Measurements from ENCODE around the gene KRTAP10-11. TPM values are rescaled to one million over a fixed set of nuclear protein-coding genes. Genes with fewer than 3 reads are reported as not detected.

Gene KRTAP10-11
- total and polyA plus RNA-seq, 12 donors: not detected

DNA sequence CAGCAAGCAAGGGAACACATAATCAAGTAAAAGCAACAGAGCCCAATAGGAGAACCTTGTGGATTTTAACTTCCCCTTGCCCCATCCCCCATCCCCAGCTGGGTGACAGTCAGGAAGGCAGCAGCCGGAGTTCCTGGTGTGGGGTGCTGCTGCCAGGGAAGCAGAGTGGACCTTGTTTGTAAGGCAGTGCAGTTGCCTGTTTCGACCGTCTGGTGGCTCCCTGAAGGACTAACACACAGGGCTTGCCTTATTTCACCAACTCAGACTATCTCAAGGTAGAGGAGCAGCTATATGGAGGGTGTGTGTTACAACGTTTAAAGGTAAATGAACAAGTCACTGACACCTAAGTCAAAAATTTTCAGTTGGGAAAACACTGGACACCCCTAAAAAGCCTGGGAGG is 27.7 kb upstream of the KRTAP10-11 start:
- peaks cover 0 to 32% (median 4%) of the 10 kb centered on the region in 11 donors for H3K9me3 ChIP-seq
- peaks cover 0 to 25% (median 3%) of the 10 kb centered on the region in 7 donors for H3K27me3 ChIP-seq
- no peak overlapping the region for H3K4me3 ChIP-seq
- no peaks in the 10 kb centered on the region for H3K36me3 ChIP-seq
- peaks cover 0 to 6% (median 0%) of the 10 kb centered on the region in 9 donors for H3K4me1 ChIP-seq
- intact Hi-C loops (cut with DNase I): loop anchor here in 1 of 10 donors (10.0 kb wide), 1 partner anchor 126 kb away; no protein-coding TSS in a partner anchor
- ATAC-seq (peak in 5 of 8 donors; percentile 42 to 88 (median 61)), DNase-seq (peak in 1 of 2 donors; percentile 39)
- TF ChIP-seq, protein P1, sequence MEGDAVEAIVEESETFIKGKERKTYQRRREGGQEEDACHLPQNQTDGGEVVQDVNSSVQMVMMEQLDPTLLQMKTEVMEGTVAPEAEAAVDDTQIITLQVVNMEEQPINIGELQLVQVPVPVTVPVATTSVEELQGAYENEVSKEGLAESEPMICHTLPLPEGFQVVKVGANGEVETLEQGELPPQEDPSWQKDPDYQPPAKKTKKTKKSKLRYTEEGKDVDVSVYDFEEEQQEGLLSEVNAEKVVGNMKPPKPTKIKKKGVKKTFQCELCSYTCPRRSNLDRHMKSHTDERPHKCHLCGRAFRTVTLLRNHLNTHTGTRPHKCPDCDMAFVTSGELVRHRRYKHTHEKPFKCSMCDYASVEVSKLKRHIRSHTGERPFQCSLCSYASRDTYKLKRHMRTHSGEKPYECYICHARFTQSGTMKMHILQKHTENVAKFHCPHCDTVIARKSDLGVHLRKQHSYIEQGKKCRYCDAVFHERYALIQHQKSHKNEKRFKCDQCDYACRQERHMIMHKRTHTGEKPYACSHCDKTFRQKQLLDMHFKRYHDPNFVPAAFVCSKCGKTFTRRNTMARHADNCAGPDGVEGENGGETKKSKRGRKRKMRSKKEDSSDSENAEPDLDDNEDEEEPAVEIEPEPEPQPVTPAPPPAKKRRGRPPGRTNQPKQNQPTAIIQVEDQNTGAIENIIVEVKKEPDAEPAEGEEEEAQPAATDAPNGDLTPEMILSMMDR (IDR thresholded peaks at IDR 0.05): peak in 8 of 9 donors; percentile 8 to 52 (median 34)
- 16 to 26% methylated on average over 4 of the region's 4 CpGs for WGBS, 2 donors
- H3K27ac ChIP-seq: peak overlapping the region in 1 of 10 donors; percentile 71

DNA sequence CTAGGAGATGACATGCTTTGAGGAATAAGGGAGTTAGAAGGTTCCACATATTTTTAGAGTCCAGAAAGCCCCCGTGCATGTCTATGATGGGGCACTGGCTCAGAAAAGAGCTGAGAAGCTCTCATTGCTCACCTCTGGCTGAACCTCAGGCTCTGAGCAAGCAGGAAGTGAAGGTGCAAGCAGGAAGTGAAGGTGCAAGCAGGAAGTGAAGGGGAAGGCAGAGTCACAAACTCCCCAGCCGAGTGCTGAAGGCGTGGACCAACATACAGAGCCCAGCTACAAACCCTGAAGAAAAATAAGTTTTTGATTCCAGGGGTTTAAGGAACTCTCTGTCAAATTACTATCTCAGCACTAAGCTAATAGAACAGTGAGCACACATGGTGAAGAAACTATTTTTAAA is 27.3 kb upstream of the KRTAP10-11 start:
- ATAC-seq: no peak
- no peak for DNase-seq

DNA sequence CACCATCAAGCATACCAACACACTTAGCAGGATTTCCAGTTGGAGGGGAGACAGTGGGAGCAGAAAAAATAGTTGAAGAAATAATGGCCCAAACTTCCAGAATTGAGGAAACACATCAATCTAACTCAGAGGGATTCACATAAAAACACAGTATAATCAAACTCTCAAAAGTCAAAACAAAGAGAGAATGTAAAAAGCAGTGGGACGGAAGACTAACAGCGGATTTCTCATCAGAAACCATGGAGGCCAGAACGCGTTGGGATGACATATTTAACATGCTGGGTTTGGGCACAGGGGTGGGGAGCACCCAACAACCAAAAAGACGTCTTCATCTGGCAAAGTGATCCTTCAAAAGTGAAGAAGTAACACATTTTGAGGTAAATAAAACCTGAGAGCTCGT is 26.3 kb upstream of the KRTAP10-11 start:
- Histone ChIP-seq H3K36me3 (no peaks in the 10 kb centered on the region), H3K9me3 (peaks cover 0 to 46% (median 15%) of the 10 kb centered on the region in 11 donors), H3K4me1 (peaks cover 0 to 6% (median 0%) of the 10 kb centered on the region in 9 donors), H3K4me3 (no peak overlapping the region), H3K27me3 (peaks cover 0 to 16% (median 3%) of the 10 kb centered on the region in 7 donors), H3K27ac (peak overlapping the region in 1 of 10 donors; percentile 71)
- DNase-seq (no peak), ATAC-seq (no peak)
- 85 to 86% methylated on average over 6 of the region's 6 CpGs for WGBS, 2 donors
- intact Hi-C loops (cut with DNase I): loop anchor here in 2 of 10 donors (10.0 kb wide), 2 partner anchors 125 to 165 kb away; no protein-coding TSS in a partner anchor
- TF ChIP-seq, protein P1 (IDR thresholded peaks at IDR 0.05): no peak

More for the DNA sequence above, 27.3 kb upstream of the KRTAP10-11 start:
- 61 to 63% methylated on average over 3 of the region's 3 CpGs for WGBS, 2 donors
- Histone ChIP-seq H3K27me3 (peaks cover 0 to 21% (median 3%) of the 10 kb centered on the region in 7 donors), H3K27ac (peak overlapping the region in 1 of 10 donors; percentile 71), H3K36me3 (no peaks in the 10 kb centered on the region), H3K4me3 (no peak overlapping the region), H3K9me3 (peaks cover 0 to 36% (median 8%) of the 10 kb centered on the region in 11 donors), H3K4me1 (peaks cover 0 to 6% (median 0%) of the 10 kb centered on the region in 9 donors)
- intact Hi-C loops (cut with DNase I): loop anchor here in 1 of 10 donors (10.0 kb wide), 1 partner anchor 126 kb away; no protein-coding TSS in a partner anchor
- TF ChIP-seq, protein P1 (IDR thresholded peaks at IDR 0.05): no peak

DNA sequence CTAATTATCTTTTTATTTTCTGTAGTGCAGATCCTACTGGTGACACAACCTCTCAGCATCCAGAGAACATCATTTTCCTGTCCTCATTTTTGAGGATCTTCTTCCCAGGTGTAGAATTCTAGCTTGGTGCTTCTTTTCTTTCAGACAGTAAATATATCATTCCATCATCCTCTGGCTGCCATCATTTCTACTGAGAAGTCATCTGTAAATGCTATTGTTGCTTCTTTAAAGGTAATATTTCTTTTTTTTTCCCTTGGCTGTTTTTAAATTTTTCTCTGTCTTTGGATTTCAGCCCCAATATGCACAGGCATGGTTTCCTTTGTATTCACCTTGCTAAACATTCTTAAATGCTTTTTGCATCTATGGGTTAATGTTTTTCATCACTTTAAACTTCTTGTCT is 22.6 kb upstream of the KRTAP10-11 start:
- Histone ChIP-seq H3K4me1 (peaks cover 0 to 7% (median 0%) of the 10 kb centered on the region in 9 donors), H3K4me3 (no peak overlapping the region), H3K27me3 (peaks cover 0 to 24% (median 0%) of the 10 kb centered on the region in 7 donors), H3K36me3 (no peaks in the 10 kb centered on the region), H3K9me3 (peaks cover 0 to 51% (median 15%) of the 10 kb centered on the region in 11 donors), H3K27ac (no peak overlapping the region)
- intact Hi-C loops (cut with DNase I): loop anchor here in 1 of 10 donors (10.0 kb wide), 1 partner anchor 161 kb away; no protein-coding TSS in a partner anchor
- DNase-seq (no peak), ATAC-seq (no peak)
- TF ChIP-seq, protein P1 (IDR thresholded peaks at IDR 0.05): no peak
